PC-3 (cell line): ENCODE data around the gene NFYC. TPM values are rescaled to one million over a fixed set of nuclear protein-coding genes. Genes with fewer than 3 reads are reported as not detected.

ENCODE experiments used
- ATAC-seq: fragments of 200-7000 bp; cut with Tn5 transposase; 2 replicates; pipeline ENCODE4 v1.9.1; 2020; ENCODE audit warnings: mild to moderate bottlenecking, moderate library complexity
- BruUV-seq: library from RNA; stranded (reverse); fragments of 400-500 nt; replicated peaks from 2 replicates; lab custom pipeline; 2021; lab: Mats Ljungman, UMichigan
- CTCF ChIA-PET: fragments of 300-600 bp; sonication (Branson Sonifier 250); formaldehyde crosslinking; loops from one replicate; lab custom pipeline; 2022; ENCODE audit warnings: antibody characterized with exemption; lab: Charles Lee
- POLR2A ChIA-PET: fragments of 300-600 bp; sonication (Branson Sonifier 250); formaldehyde crosslinking; loops from one replicate; lab custom pipeline; 2022; ENCODE audit warnings: antibody characterized with exemption; ENCODE audit not compliant: unreplicated experiment; lab: Charles Lee
- DNase-seq: peaks from one replicate; pipeline ENCODE4 v3.0.0-alpha.2; 2015
- H2AFZ ChIP-seq: fragments of 300-600 bp; sonication (generic); 2 replicates; pipeline ENCODE4 v1.6.0; 2016; ENCODE audit warnings: antibody characterized with exemption, low read length
- H3F3A ChIP-seq: fragments of 300-600 bp; sonication (generic); one replicate; pipeline ENCODE4 v1.6.0; 2017; ENCODE audit warnings: antibody characterized with exemption, low read length, control low read depth, mild to moderate bottlenecking; ENCODE audit not compliant: unreplicated experiment
- H3K27ac ChIP-seq: fragments of 300-600 bp; sonication (generic); 2 replicates; pipeline ENCODE4 v1.5.1; 2016; ENCODE audit warnings: mild to moderate bottlenecking, low read length
- H3K27me3 ChIP-seq: fragments of 300-600 bp; sonication (generic); 2 replicates; pipeline ENCODE4 v1.6.1; 2016; ENCODE audit warnings: low read length, mixed read lengths
- H3K36me3 ChIP-seq: fragments of 300-600 bp; sonication (generic); 2 replicates; pipeline ENCODE4 v1.6.1; 2016; ENCODE audit warnings: low read depth, mixed run types, low read length, mixed read lengths
- H3K4me1 ChIP-seq: fragments of 300-600 bp; sonication (generic); 2 replicates; pipeline ENCODE4 v1.5.1; 2016; ENCODE audit warnings: low read length; ENCODE audit not compliant: insufficient read depth
- H3K4me2 ChIP-seq: fragments of 300-600 bp; sonication (generic); 2 replicates; pipeline ENCODE4 v1.6.0; 2016; ENCODE audit warnings: low read length
- H3K4me3 ChIP-seq: fragments of 300-600 bp; sonication (generic); 2 replicates; pipeline ENCODE4 v1.5.1; 2016; ENCODE audit warnings: mild to moderate bottlenecking, low read length, mixed read lengths
- H3K79me2 ChIP-seq: fragments of 300-600 bp; sonication (generic); 2 replicates; pipeline ENCODE4 v1.6.1; 2017; ENCODE audit warnings: low read length, mixed read lengths
- H3K9ac ChIP-seq: fragments of 300-600 bp; sonication (generic); 2 replicates; pipeline ENCODE4 v1.6.0; 2016; ENCODE audit warnings: mild to moderate bottlenecking, low read length
- H3K9me2 ChIP-seq: fragments of 300-600 bp; sonication (generic); replicated peaks from 2 replicates; pipeline ENCODE4 v1.6.1; 2016; ENCODE audit warnings: mixed run types, low read length, mixed read lengths
- H3K9me3 ChIP-seq: fragments of 300-600 bp; sonication (generic); 2 replicates; pipeline ENCODE4 v1.6.1; 2016; ENCODE audit warnings: low read length, mixed read lengths
- H4K20me1 ChIP-seq: fragments of 300-600 bp; sonication (generic); 2 replicates; pipeline ENCODE4 v1.6.1; 2016; ENCODE audit warnings: low read length, mixed read lengths
- EZH2 ChIP-seq: fragments of 300-600 bp; sonication (generic); IDR thresholded peaks from one replicate; pipeline ENCODE4 v1.6.1; 2017; ENCODE audit warnings: antibody characterized with exemption, mild to moderate bottlenecking, low read length; ENCODE audit not compliant: unreplicated experiment
- EZH2phosphoT487 ChIP-seq: fragments of 300-600 bp; sonication (generic); IDR thresholded peaks from 2 replicates; pipeline ENCODE4 v1.6.1; 2018; ENCODE audit warnings: mild to moderate bottlenecking, antibody characterized with exemption, low read length, borderline replicate concordance
- intact Hi-C: fragments of 100-400 bp; cut with micrococcal nuclease; formaldehyde crosslinking; loops from 2 replicates; pipeline ENCODE4 v1.9.0; 2023
- total RNA-seq: library from RNA; depleted of rRNA; stranded (reverse); fragments of >200 nt; gene quantifications from 2 replicates; pipeline ENCODE4 v1.2.3, GENCODE V29; 2014
- TF ChIP-seq, protein P1 (sequence below): fragments of 300-600 bp; sonication (generic); conservative IDR thresholded peaks from 2 replicates; pipeline ENCODE4 v1.5.1; 2017; ENCODE audit warnings: antibody characterized with exemption, low read depth, mild to moderate bottlenecking, low read length

NFYC gene
- total RNA-seq, 1 experiment from 2014 or later: 52.6 TPM

DNA sequence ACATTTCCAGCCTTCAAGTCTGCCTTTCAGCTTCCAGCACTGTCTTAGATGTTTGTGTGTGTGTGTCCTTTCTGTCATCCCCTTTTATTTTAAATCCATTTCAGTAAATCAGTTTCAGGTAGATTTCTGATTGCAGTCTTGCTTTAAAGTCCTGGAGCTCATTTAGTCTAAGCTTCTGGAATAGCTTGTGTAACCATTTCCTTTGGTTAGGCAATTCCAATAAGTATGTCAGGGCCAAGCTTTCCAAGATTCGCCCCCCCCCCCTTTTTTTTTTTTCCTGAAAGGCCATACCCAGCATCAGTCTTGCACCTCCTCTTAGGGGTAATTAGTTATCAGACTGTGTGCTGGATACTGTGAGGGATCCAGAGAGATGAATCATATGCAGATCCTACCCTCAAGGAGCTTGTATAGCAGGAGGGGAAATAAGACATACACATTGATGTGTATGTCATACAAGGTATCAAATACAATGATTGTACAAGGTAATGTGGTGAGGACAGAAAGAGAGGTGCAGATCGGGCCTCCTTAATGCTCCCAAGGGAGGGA is 41.3 kb downstream of the NFYC start:
- H3K4me3 ChIP-seq: no peak overlapping the region
- H3K79me2 ChIP-seq: peaks cover 65% of the 10 kb centered on the region
- CTCF ChIA-PET: no interaction called here
- H3K9me2 ChIP-seq: no peaks in the 10 kb centered on the region
- H2AFZ ChIP-seq: no peak overlapping the region
- H3K4me1 ChIP-seq: no peaks in the 10 kb centered on the region
- BruUV-seq: no TSS peak
- no peaks in the 10 kb centered on the region for H3K27me3 ChIP-seq
- POLR2A ChIA-PET: no interaction called here
- no peaks in the 10 kb centered on the region for H3K36me3 ChIP-seq
- DNase-seq: no peak
- no peaks in the 10 kb centered on the region for H3F3A ChIP-seq
- H4K20me1 ChIP-seq: peaks cover 16% of the 10 kb centered on the region; the same call in 1 of the 2 replicates
- intact Hi-C loops: no loop called here
- H3K9ac ChIP-seq: no peak overlapping the region
- TF ChIP-seq, protein P1, sequence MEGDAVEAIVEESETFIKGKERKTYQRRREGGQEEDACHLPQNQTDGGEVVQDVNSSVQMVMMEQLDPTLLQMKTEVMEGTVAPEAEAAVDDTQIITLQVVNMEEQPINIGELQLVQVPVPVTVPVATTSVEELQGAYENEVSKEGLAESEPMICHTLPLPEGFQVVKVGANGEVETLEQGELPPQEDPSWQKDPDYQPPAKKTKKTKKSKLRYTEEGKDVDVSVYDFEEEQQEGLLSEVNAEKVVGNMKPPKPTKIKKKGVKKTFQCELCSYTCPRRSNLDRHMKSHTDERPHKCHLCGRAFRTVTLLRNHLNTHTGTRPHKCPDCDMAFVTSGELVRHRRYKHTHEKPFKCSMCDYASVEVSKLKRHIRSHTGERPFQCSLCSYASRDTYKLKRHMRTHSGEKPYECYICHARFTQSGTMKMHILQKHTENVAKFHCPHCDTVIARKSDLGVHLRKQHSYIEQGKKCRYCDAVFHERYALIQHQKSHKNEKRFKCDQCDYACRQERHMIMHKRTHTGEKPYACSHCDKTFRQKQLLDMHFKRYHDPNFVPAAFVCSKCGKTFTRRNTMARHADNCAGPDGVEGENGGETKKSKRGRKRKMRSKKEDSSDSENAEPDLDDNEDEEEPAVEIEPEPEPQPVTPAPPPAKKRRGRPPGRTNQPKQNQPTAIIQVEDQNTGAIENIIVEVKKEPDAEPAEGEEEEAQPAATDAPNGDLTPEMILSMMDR: no peak
- TF ChIP-seq EZH2: no peak
- TF ChIP-seq EZH2phosphoT487: no peak
- H3K4me2 ChIP-seq: no peak overlapping the region
- no peak overlapping the region for H3K27ac ChIP-seq
- ATAC-seq: no peak
- no peaks in the 10 kb centered on the region for H3K9me3 ChIP-seq

DNA sequence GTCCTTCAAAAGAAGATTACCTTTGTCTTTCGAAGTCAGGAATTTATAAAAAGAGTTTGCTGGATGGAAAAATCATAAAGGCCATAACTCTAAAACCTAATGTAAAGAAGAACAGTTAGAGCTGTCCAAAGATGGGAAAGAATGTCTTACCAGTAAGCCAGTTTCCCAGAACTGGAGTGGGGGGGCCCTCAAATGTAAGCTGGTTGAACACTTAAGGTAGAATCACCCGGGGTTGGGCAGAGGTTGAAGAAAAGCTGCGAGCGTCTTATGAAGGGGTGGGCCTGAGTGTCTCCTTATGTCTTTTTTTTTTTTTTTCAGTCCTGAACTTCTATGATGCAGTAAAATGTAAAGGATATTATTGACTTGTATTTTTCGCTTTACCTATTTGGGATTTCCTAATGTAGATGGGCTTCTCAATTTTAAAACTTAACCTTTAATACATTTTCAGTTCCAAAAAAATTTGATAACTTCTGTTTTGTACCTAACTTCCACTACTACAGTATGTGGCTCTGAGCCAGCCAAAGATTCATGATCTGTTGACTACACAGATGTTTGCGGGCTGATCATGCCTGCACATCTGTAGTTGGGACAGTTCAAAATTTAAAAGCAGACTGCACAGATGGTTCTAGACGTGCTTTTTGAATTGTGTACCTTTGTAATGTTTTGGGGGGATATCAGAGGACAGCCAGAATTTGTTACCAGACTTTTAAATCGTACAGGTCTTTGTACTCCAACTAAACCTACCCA is 43.6 kb downstream of the NFYC start:
- no peak for ATAC-seq
- TF ChIP-seq EZH2 (no peak), EZH2phosphoT487 (no peak)
- TF ChIP-seq, protein P1: no peak
- Histone ChIP-seq H2AFZ (no peak overlapping the region), H3K9ac (no peak overlapping the region), H3K9me3 (no peaks in the 10 kb centered on the region), H3K4me2 (no peak overlapping the region), H3K27me3 (no peaks in the 10 kb centered on the region), H3K79me2 (peaks cover 56% of the 10 kb centered on the region), H3K4me1 (no peaks in the 10 kb centered on the region), H3F3A (no peaks in the 10 kb centered on the region), H3K36me3 (peaks cover 2% of the 10 kb centered on the region; the same call in 1 of the 2 replicates), H3K27ac (no peak overlapping the region), H3K9me2 (no peaks in the 10 kb centered on the region), H3K4me3 (no peak overlapping the region), H4K20me1 (peaks cover 16% of the 10 kb centered on the region; the same call in 1 of the 2 replicates)
- BruUV-seq: no TSS peak
- ChIA-PET CTCF (no interaction called here), POLR2A (no interaction called here)
- DNase-seq: no peak
- intact Hi-C loops: no loop called here

DNA sequence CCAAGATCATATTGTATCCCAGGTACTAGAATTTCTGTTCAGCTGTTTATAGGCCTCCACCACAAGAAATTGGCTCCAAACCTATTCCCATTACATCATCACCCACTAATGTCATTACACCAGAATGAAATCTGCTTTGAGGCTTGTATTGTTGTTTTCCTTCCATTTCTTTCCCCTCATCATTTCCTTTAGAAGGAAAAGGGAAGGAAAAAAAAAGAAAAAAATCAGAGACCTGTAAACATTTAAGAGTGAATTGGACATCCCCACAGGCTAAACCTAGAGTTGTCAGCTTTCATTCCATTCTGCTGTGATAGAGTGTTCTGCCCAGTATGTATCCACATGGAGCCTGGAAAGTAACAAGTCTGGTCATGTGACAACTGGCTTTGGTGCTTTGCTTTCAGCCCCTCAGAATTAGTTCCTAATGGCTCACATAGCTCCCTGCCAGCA is 44.6 kb downstream of the NFYC start:
- Histone ChIP-seq H2AFZ (no peak overlapping the region), H3K9me2 (no peaks in the 10 kb centered on the region), H3K79me2 (peaks cover 46% of the 10 kb centered on the region), H3K36me3 (peaks cover 9% of the 10 kb centered on the region; the same call in 1 of the 2 replicates), H4K20me1 (peaks cover 12% of the 10 kb centered on the region; the same call in 1 of the 2 replicates), H3K4me3 (no peak overlapping the region), H3K27ac (no peak overlapping the region), H3K27me3 (no peaks in the 10 kb centered on the region), H3K9ac (no peak overlapping the region), H3F3A (no peaks in the 10 kb centered on the region), H3K4me1 (no peaks in the 10 kb centered on the region), H3K9me3 (no peaks in the 10 kb centered on the region), H3K4me2 (no peak overlapping the region)
- intact Hi-C loops: no loop called here
- no TSS peak for BruUV-seq
- no peak for TF ChIP-seq EZH2phosphoT487
- TF ChIP-seq, protein P1: no peak
- TF ChIP-seq EZH2: no peak
- ATAC-seq (no peak), DNase-seq (no peak)
- ChIA-PET CTCF (no interaction called here), POLR2A (no interaction called here)
